ENCODE measurements around the gene UBAP2L.
"Not testable (repeated sequence)": the region's sequence is repeated elsewhere in the genome, so short reads cannot be mapped to it uniquely, and the experiment has no call there.

The UBAP2L gene

DNA sequence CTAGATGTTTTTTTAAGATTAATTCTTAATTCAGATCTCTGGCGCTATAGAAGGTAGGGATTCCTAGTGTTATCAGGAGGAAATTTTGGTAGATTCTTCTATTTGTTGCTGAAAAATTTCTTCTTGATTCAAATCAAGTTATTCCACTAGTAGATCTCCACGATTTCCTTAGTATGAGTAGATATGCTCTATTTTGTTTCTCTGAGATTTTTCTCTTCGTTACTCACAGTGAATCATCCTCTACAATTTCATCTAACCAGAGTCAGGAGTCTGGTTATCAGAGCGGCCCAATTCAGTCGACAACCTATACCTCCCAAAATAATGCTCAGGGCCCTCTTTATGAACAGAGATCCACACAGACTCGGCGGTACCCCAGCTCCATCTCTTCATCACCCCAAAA, 32.9 kb downstream of the UBAP2L start:
- no peak for DNase-seq (ENCODE audit: low spot score)

GRCh38 chr1:154256686-154257085, 35.9 kb downstream of the UBAP2L start:
- no peak for DNase-seq (ENCODE audit: low spot score)

GRCh38 chr1:154258784-154259183, 38.0 kb downstream of the UBAP2L start:
- no peak for DNase-seq (ENCODE audit: low spot score)

DNA sequence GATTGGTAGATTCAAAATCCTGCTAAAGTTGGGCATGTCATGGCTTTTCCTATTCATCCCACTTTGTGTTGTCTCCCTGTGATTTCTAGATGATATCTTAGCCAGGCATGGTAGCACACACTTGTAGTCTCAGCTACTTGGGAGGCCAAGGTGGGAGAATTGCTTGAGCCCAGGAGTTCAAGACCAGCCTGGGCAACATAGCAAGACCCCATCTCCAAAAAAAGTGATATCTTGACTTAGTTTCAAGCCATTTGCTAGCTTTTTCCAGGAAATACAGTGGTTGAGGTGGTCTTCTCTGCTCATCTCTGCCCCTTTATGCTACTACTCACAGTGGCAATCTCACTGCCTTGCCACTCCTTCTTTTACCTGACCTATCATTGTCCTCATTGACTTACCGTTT, 39.4 kb downstream of the UBAP2L start:
- DNase-seq (ENCODE audit: low spot score) = no peak

GRCh38 chr1:154263465-154264332, 42.9 kb downstream of the UBAP2L start:
- DNase-seq (ENCODE audit: low spot score) = no peak

- no peak for DNase-seq (ENCODE audit: low spot score)
Measured at GRCh38 chr1:154264454-154264853, 43.7 kb downstream of the UBAP2L start.

GRCh38 chr1:154265586-154265985, 44.8 kb downstream of the UBAP2L start:
- DNase-seq (ENCODE audit: low spot score) = no peak

DNA sequence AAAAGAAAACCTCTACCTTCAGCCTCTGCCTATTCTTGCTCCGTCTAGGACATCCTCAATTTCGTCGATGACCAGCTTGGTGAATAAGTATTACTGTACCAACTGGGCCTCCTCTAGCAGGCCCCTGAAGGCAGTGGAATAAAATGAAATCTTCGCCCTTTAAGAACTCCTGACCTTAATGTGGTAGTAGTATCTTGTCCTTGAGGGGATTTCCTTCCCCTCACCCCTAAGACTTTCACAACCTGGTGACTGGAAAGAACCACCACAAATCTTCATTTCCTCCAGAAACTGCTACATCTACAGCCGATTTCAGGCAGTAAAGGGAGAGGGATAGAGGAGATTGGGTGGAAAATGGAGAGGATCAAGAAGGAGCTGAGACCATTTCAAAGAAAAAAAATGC, 50.1 kb downstream of the UBAP2L start:
- no peak for DNase-seq (ENCODE audit: low spot score)

DNA sequence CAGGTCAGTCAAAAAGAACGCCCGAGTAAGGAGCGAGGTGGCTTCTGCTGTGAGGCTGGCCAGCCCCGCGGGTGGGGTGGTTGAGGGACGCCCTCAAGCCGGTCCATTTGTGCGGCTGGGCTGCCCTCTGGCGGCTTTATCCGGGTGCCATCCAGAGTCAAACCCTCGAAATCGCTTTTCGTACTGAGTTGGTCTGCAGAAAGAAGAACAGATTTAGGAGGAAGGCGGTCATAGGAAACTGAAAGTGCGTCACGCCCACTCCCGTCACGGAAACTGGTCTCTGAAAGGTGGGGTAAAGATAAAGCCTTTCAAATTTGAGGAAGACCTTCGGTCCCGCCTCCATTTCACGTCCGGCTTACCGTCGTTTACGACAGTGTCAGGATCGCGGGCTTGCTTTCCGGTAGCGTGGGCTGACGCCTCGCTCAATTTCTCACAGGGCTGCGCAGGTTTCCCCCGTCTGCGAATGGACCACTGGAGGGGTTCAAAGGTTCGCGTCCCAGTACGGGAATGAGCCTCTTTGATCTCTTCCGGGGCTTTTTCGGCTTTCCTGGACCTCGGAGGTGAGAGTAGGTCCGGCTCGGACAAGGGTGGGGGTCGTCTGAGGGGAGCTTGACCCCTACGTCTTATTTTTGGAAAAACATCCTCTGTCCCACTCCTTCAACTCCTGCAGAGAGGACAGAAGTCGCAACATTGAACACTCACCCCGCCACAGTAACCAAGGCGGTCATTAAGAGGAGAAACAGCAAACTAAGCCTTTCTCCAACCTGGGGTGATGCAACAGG, 51.7 kb downstream of the UBAP2L start, which contains the start of gene HAX1:
HAX1 (plus strand) TSS at position 413 of the 782 bp plus-strand sequence; CDS start at position 508, 95 bp downstream.
- DNase-seq (ENCODE audit: low spot score) = peak; percentile 100

DNA sequence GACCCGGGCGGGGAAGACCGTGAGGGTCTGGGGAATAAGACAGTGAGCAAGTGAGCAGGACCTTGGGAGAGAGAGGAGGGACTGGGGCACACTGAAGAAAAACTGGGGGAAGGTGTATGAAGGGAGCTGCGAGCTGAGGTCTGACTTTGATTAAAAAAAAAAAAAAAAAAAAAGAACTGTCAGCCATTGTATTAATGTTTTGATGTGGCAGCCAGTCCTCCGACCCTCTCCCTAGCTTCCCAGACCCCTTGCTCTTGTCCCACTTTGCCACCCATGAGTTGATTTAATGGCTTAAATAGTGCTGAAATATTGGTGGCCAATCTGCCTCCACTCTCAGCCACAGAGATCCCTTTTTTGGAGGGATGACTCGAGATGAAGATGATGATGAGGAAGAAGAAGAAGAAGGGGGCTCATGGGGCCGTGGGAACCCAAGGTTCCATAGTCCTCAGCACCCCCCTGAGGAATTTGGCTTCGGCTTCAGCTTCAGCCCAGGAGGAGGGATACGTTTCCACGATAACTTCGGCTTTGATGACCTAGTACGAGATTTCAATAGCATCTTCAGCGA, 52.3 kb downstream of the UBAP2L start:
- no peak for DNase-seq (ENCODE audit: low spot score)

GRCh38 chr1:154276797-154277196, 56.0 kb downstream of the UBAP2L start:
- peak; percentile 52 for DNase-seq (ENCODE audit: low spot score)

DNA sequence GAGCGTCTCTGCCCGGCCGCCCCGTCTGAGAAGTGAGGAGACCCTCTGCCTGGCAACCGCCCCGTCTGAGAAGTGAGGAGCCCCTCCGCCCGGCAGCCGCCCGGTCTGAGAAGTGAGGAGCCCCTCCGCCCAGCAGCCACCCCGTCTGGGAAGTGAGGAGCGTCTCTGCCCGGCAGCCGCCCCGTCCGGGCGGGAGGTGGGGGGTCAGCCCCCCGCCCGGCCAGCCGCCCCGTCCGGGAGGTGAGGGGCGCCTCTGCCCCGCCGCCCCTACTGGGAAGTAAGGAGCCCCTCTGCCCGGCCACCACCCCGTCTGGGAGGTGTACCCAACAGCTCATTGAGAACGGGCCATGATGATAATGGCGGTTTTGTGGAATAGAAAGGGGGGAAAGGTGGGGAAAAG, 66.8 kb downstream of the UBAP2L start:
- DNase-seq (ENCODE audit: low spot score) = not testable (repeated sequence)

GRCh38 chr1:154288661-154289060, 67.9 kb downstream of the UBAP2L start:
- DNase-seq (ENCODE audit: low spot score) = no peak

DNA sequence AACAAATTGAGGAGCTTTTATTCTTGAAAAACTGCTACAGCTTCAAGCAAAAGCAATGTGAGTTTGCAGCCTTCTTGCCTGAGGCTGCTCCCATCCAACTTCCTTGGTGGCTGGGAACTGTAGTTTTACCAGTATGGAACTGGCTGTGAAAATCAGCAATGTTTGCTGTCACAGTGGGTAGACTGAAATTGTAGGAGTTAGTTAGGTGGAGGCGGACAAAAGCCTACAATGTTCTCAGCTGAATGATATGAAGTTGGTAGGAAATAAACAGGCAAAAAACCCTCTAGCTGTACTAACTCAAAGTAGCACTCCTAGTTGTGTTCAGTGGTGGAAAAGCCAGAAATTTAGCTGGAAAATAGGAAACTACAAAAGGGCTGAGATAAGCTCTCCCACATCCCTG, 70.2 kb downstream of the UBAP2L start:
- no peak for DNase-seq (ENCODE audit: low spot score)

DNA sequence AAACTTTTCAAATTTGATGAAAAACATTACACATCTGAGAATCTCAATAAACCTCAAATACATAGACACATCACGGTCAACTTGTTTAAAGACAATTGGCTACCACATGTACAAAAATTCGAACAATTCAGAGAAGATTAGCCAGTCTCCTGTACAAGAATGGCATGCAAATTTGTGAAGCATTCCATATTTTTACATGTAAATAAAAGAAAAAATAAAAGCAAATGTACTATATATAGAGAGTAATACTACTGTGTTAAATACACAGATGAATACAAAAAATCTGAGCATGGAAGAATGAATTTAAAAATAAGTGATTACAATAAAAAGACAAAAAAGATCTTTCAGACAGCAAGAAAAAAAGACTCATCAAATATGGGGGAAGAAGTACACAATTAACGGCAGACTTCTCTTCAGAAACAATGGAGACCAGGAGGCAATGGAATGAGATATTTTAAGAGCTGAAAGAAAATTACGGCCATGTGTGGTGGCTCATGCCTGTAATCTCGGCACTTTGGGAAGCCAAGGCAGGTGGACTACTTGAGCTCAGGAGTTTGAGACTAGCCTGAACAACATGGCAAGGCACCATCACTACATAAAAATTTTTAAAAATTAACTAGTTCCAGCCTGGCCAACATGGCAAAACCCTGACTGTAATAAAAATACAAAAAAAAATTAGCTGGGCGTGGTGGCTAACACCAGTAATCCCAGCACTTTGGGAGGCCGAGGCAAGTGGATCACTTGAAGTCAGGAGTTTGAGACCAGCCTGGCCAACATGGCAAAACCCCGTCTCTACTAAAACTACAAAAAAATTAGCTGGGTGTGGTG, 74.9 kb downstream of the UBAP2L start:
- peak; percentile 40 for DNase-seq (ENCODE audit: low spot score)

DNA sequence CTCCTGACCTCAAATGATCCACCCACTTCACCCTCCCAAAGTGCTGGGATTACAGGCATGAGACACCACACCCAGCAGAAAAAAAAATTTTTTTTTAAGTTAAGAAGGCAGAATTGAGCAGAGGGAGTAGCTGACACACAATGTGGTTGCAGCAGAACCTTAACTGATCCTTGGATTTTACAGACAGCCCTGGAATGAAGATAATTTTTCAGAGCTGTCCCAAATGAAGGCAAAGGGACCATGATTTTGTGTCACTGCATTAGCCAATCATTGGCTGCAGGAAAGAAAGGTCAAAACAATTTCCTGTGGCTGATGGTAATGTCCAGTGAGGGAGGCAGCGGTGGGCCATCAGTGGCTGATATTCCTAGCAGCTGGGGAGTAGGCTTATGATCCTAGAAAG, 80.8 kb downstream of the UBAP2L start:
- no peak for DNase-seq (ENCODE audit: low spot score)

- DNase-seq (ENCODE audit: low spot score) = no peak
Measured at GRCh38 chr1:154304664-154305337, 84.0 kb downstream of the UBAP2L start.

- no peak for DNase-seq (ENCODE audit: low spot score)
Measured at GRCh38 chr1:154306151-154306550, 85.4 kb downstream of the UBAP2L start.

DNA sequence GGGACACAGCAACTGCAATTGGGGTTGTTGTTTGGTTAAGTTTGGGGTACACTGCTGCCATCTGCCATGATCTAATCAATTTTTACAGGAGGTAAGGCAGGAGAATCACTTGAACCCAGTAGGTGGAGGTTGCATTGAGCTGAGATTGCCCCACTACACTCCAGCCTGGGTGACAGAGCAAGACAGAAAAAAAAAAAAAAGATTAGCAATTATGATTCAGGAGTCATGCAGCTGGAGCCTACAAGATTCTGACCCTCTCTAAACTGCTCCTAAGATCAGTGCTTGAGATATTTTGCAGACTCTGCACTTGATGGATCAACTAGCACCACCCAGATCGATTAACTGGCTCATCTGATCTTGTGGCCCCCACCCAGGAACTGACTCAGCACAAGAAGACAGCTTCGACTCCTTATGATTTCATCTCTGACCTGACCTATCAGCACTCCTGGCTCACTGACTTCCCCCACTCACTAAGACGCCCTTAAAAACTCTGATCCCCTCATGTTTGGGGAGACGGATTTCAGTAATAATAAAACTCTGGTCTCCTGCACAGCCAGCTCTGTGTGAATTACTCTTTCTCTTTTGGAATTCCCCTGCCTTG, 87.0 kb downstream of the UBAP2L start:
- DNase-seq (ENCODE audit: low spot score) = not testable (repeated sequence)

- DNase-seq (ENCODE audit: low spot score) = not testable (repeated sequence)
Measured at GRCh38 chr1:154309136-154309535, 88.4 kb downstream of the UBAP2L start.

Data from NAMALWA (cell line).